NB4 (cell line): Measurements from ENCODE around the gene SLC25A44.
A peak's percentile ranks its signal among the peaks of the same experiment; 100 is the strongest.
"Not testable (repeated sequence)": the region's sequence is repeated elsewhere in the genome, so short reads cannot be mapped to it uniquely, and the experiment has no call there.

ENCODE experiments used
- DNase-seq: peaks from one replicate; pipeline ENCODE4 v3.0.0; 2010; ENCODE audit warnings: low read depth
- H3K4me3 ChIP-seq: one replicate; pipeline ENCODE4 v1.5.1; 2011; ENCODE audit warnings: mild to moderate bottlenecking, low read depth, low read length, moderate library complexity
- MYC ChIP-seq: IDR thresholded peaks from 2 replicates; pipeline ENCODE4 v1.6.1; 2011; ENCODE audit warnings: low read depth, low read length
- POLR2A ChIP-seq: IDR thresholded peaks from 2 replicates; pipeline ENCODE4 v1.6.1; 2011; ENCODE audit warnings: mild to moderate bottlenecking; ENCODE audit not compliant: insufficient read length; ENCODE audit errors: extremely low read depth
- TF ChIP-seq, protein P1 (sequence below): IDR thresholded peaks from one replicate; pipeline ENCODE4 v1.5.1; 2012; ENCODE audit warnings: low read depth, low read length
- TF ChIP-seq, protein P2 (sequence below): IDR thresholded peaks from 2 replicates; pipeline ENCODE4 v1.6.1; 2011; ENCODE audit warnings: low read depth, low read length

SLC25A44 gene

DNA sequence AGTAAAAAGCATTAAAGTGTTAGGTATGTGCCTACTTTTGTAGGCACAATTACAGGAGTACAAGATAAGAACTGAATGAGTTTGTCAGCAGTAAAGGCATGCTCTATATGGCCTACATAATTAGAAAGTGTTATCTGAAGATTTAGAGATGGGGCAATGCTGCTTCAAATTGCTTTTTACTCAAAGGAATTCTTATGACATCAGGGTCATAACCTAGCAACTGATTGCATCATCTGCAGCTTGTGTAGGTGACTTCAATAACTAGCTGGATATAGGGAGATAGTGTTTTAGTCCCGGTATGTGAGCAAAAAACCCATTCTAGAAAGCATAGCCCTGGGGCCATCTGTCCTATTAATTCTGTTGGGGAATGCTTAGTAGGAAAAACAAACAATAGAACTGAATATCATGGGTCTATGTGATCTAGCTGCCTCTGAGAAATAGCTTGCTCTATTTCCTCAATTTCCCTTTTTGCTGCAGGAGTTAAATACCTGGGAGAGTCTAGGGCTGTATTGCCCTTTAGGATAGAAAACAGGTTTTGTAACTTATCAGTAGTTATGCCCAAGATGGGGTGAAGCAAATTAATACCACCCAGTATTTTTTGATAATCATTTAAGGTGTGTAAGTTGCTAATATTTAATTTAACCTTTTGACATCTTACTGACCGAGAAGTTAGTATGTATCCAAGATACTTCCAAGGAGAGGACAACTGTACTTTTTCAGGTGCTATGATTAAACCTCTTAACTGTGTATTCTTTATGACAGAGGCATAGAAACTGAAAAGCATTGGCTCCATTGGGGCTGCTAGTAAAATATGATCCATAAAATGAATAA lies 7.3 kb upstream of the SLC25A44 start:
- peak; percentile 18 for DNase-seq
- H3K4me3 ChIP-seq = not testable (repeated sequence)

DNA sequence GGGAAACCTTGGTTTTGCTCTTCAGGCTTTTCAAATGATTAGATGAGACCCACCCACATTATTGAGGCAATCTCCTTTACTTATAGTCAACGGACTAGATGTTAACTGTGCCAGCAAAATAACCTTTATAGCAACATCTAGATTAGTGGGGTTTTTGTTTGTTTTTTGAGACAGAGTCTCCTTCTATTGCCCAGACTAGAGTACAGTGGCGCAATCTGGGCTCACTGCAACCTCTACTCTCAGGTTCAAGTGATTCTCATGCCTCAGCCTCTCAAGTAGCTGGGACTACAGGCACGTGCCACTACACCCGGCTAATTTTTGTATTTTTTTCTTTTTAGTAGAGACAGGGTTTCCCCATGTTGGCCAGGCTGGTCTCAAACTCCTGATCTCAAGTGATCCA lies 3.6 kb upstream of the SLC25A44 start:
- H3K4me3 ChIP-seq, DNase-seq: not testable (repeated sequence)

DNA sequence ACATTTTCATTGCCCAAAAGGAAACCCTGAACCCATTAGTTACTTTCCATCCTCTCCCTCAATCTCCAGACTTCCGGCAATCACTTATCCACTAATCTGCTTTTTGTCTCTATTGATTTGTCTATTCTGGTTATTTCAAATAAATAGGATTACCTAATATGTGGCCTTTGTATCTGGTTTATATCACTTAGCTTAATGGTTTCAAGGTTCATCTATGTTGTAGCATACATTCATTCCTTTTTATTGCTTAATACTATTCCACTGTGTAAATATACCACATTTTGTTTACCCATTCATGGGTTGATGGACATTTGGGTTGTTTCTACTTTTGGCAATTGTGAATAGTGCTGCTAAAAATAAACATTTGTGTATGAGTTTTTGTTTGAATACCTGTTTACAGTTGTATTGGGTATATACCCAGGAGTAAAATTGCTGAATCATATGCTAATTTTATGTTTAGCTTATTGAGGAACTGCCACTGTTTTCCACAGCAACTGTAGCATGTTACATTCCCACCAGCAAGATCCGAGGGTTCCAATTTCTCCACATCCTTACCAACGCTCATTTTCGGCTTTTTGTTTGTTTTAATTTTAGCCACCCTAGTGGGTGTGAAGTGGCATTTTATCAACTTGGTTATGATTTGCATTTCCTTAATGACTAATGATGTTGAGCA lies 2.5 kb upstream of the SLC25A44 start:
- TF ChIP-seq, protein P1, sequence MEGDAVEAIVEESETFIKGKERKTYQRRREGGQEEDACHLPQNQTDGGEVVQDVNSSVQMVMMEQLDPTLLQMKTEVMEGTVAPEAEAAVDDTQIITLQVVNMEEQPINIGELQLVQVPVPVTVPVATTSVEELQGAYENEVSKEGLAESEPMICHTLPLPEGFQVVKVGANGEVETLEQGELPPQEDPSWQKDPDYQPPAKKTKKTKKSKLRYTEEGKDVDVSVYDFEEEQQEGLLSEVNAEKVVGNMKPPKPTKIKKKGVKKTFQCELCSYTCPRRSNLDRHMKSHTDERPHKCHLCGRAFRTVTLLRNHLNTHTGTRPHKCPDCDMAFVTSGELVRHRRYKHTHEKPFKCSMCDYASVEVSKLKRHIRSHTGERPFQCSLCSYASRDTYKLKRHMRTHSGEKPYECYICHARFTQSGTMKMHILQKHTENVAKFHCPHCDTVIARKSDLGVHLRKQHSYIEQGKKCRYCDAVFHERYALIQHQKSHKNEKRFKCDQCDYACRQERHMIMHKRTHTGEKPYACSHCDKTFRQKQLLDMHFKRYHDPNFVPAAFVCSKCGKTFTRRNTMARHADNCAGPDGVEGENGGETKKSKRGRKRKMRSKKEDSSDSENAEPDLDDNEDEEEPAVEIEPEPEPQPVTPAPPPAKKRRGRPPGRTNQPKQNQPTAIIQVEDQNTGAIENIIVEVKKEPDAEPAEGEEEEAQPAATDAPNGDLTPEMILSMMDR = no peak
- TF ChIP-seq POLR2A (no peak), MYC (no peak)
- TF ChIP-seq, protein P2, sequence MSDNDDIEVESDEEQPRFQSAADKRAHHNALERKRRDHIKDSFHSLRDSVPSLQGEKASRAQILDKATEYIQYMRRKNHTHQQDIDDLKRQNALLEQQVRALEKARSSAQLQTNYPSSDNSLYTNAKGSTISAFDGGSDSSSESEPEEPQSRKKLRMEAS = no peak
- H3K4me3 ChIP-seq = no peak overlapping the region
- peak; percentile 8 for DNase-seq

DNA sequence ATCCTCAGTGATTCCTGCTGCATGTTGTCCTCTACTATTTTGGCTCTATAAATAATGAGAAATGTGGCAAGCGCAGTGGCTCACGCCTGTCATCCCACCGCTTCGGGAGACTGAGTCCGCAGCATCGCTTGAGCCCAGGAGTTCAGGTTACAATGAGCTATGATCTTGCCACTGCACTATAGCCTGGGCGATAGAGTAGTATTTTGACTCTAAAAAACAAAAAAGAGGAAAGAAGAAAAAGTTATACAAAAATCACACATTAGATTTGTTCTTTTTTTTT lies 756 bp upstream of the SLC25A44 start:
- no peak for TF ChIP-seq POLR2A
- TF ChIP-seq, protein P2 = no peak
- TF ChIP-seq, protein P1 = no peak
- no peak for TF ChIP-seq MYC

DNA sequence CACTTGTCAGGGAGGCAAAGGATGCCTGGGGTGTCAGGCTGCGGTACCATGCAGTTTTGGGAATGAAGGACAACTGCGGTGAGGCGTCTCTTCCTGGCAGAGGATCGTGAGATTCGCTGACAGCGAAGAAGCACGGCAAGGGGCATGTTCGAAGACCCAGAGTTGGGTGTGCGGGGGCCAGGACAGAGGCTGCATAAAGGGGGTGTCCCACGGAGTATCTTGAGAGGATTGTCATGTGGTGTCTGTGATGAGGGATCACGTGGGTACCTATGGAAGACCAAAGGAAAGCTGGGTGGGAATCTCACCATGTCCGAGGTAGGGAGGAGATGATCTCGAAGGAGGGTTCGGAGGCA lies 372 bp downstream of the SLC25A44 start:
- TF ChIP-seq MYC (no peak), POLR2A (no peak)
- TF ChIP-seq, protein P2 = no peak
- TF ChIP-seq, protein P1 = no peak
- H3K4me3 ChIP-seq = peak overlapping the region; percentile 99
- DNase-seq = no peak

More for the DNA sequence above, 756 bp upstream of the SLC25A44 start:
- DNase-seq = no peak
- peak overlapping the region; percentile 99 for H3K4me3 ChIP-seq

DNA sequence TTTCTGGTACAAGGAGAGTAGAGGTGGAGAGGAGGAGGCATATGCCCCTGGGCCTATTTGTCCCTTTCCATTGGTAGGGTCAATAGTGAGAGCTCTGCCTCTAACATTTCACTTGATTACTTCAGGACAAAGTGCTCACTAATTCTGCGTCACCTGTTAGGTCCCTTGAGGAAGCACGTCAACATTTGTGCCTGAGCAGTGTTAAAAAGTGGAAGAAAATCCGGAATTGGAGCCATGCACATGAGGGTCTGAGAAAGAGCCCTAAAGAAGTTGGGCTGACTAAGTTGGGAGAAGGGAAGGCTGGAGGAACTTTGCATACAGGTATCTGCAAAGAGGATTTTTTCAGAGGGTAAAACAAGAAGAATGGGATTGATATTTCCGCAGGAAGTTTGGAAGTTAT lies 1.9 kb downstream of the SLC25A44 start:
- DNase-seq = no peak
- no peak overlapping the region for H3K4me3 ChIP-seq
- TF ChIP-seq MYC (no peak), POLR2A (no peak)
- TF ChIP-seq, protein P2 = no peak
- TF ChIP-seq, protein P1 = no peak

DNA sequence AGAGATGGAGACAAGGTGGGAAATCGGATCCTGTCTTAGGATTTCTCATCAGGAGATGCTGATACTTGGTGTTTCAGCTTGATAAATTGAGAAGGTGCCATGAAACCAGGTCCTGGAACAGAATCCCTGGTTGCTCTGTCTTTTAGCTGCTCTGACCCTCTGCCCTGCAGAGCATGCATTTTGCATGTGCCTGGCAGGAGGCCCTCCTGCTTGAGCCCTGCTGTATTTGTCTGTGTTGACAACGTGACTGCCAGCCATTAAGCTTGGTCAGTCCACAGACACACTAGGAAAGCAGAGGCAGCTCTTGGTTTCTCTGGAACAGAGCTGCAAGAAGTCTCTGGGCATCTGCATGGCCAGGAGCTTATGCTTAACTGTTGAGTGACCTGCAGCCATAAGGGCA lies 2.5 kb downstream of the SLC25A44 start:
- H3K4me3 ChIP-seq = no peak overlapping the region
- TF ChIP-seq, protein P1 = no peak
- no peak for TF ChIP-seq POLR2A
- TF ChIP-seq MYC = no peak
- TF ChIP-seq, protein P2 = no peak
- DNase-seq = no peak
